ENCODE data around the gene TFG. TPM values are rescaled to one million over a fixed set of nuclear protein-coding genes. Genes with fewer than 3 reads are reported as not detected.

The TFG gene
- total RNA-seq, 5 donors from 2014 or later (not counting 1 experiment from before 2014, with no cell fraction given) = 37.8 to 49.4 (median 44.1) TPM

DNA sequence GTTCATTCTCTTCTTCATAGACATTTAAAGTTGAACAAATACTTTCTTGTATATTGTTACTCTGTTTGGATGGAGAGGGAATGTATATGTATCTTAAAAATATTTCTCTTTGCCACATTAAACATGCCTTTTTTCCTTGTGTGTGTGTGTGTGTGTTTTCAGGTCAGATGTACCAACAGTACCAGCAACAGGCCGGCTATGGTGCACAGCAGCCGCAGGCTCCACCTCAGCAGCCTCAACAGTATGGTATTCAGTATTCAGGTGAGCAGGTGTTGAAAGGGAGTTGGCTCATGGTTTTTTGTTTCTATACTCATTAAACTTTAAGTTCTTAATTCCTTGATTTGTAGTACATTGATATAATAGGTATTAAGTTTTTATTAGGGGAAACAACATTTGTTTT, 35.4 kb downstream of the TFG start:
- peaks cover 0 to 49% of the 10 kb centered on the region in 2 donors for H3K36me3 ChIP-seq (ENCODE audit: control insufficient read depth in 2 of 2, extremely low read depth in 1 of 2, insufficient read depth in 1 of 2, low read length in 1 of 2)
- Mint-ChIP-seq H3K27ac (no peak overlapping the region), H3K4me1 (no peaks in the 10 kb centered on the region), H3K9me3 (no peaks in the 10 kb centered on the region), H3K4me3 (no peak overlapping the region), H3K27me3 (no peaks in the 10 kb centered on the region), H3K36me3 (peaks cover 55% of the 10 kb centered on the region)
- no CpG with 5 or more reads among the region's 2 CpGs for WGBS (ENCODE audit: insufficient coverage)
- no peaks in the 10 kb centered on the region for H3K9me3 ChIP-seq
- no peak for ATAC-seq (replicated peaks in 1 of 4)
- DNase-seq = no peak
- POLR2A ChIA-PET = no interaction called here
- CTCF ChIA-PET = no interaction called here
- no peak overlapping the region for H3K27ac ChIP-seq (ENCODE audit: low read length)
- no peak overlapping the region for H3K4me3 ChIP-seq (ENCODE audit: control insufficient read depth in 1 of 2, extremely low read depth in 1 of 2, low read length in 1 of 2)
- H3K4me1 ChIP-seq (ENCODE audit: control insufficient read depth in 1 of 2, extremely low read depth in 1 of 2, insufficient read depth in 2 of 2, low read length in 2 of 2) = no peaks in the 10 kb centered on the region
- H3K27me3 ChIP-seq (replicated peaks in 1 of 2; ENCODE audit: control insufficient read depth in 2 of 2, extremely low read depth in 1 of 2, insufficient read depth in 2 of 2, low read length in 1 of 2) = no peaks in the 10 kb centered on the region

DNA sequence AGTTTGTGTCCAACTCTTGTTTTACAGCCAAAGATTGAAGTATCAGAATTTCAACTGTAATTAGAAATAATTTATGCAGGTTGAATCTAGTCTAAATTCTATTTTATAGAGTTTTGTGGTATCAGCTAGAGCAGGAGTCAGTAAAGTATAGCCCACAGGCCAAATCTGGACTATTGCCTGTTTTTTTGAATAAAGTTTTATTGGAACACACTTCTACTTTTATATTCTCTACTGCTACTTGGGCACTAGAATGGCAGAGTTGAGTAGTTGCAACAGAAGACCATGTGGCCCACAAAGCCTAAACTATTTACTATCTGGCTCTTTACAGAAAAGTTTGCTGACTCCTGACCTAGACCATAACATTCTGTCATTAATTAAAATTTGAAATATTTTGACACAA, 36.3 kb downstream of the TFG start:
- DNase-seq = no peak
- ChIA-PET CTCF (no interaction called here), POLR2A (no interaction called here)
- peaks cover 56% of the 10 kb centered on the region for H3K36me3 Mint-ChIP-seq
- Histone ChIP-seq H3K36me3 (ENCODE audit: control insufficient read depth in 2 of 2, extremely low read depth in 1 of 2, insufficient read depth in 1 of 2, low read length in 1 of 2) (peaks cover 0 to 45% of the 10 kb centered on the region in 2 donors), H3K27ac (ENCODE audit: low read length) (no peak overlapping the region), H3K4me3 (ENCODE audit: control insufficient read depth in 1 of 2, extremely low read depth in 1 of 2, low read length in 1 of 2) (no peak overlapping the region), H3K4me1 (ENCODE audit: control insufficient read depth in 1 of 2, extremely low read depth in 1 of 2, insufficient read depth in 2 of 2, low read length in 2 of 2) (no peaks in the 10 kb centered on the region), H3K9me3 (no peaks in the 10 kb centered on the region), H3K27me3 (replicated peaks in 1 of 2; ENCODE audit: control insufficient read depth in 2 of 2, extremely low read depth in 1 of 2, insufficient read depth in 2 of 2, low read length in 1 of 2) (no peaks in the 10 kb centered on the region)
- no peaks in the 10 kb centered on the region for H3K9me3 Mint-ChIP-seq
- no peak overlapping the region for H3K4me3 Mint-ChIP-seq
- no peak overlapping the region for H3K27ac Mint-ChIP-seq
- no peaks in the 10 kb centered on the region for H3K27me3 Mint-ChIP-seq
- ATAC-seq (replicated peaks in 1 of 4) = no peak
- no peaks in the 10 kb centered on the region for H3K4me1 Mint-ChIP-seq

DNA sequence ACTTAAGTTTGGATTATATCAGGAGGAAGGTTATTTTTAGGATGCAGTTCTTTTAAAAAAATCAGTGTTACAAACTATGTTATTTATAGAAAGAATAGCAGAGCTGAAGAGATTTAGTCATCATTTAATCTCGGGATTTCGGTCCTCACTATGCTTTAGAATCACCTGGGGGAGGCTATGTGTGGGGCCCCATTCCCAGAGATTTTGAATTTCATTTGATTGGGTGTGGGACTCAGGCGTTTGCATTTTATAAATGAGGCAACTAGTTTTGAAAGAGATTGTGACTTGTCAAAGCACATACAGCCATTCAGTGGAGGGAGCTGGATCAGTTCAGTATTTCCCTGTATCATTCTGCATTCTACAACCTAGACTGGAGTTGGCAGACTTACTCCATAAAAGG, 36.8 kb downstream of the TFG start:
- ChIA-PET CTCF (no interaction called here), POLR2A (no interaction called here)
- no peaks in the 10 kb centered on the region for H3K4me1 ChIP-seq (ENCODE audit: control insufficient read depth in 1 of 2, extremely low read depth in 1 of 2, insufficient read depth in 2 of 2, low read length in 2 of 2)
- no peak overlapping the region for H3K4me3 ChIP-seq (ENCODE audit: control insufficient read depth in 1 of 2, extremely low read depth in 1 of 2, low read length in 1 of 2)
- Mint-ChIP-seq H3K4me1 (no peaks in the 10 kb centered on the region), H3K27ac (no peak overlapping the region), H3K9me3 (no peaks in the 10 kb centered on the region), H3K36me3 (peaks cover 58% of the 10 kb centered on the region), H3K27me3 (no peaks in the 10 kb centered on the region), H3K4me3 (no peak overlapping the region)
- DNase-seq (no peak), ATAC-seq (replicated peaks in 1 of 4) (no peak)
- 93% methylated on average over 2 of the region's 3 CpGs for WGBS (ENCODE audit: insufficient coverage)
- H3K9me3 ChIP-seq = no peaks in the 10 kb centered on the region
- no peaks in the 10 kb centered on the region for H3K27me3 ChIP-seq (replicated peaks in 1 of 2; ENCODE audit: control insufficient read depth in 2 of 2, extremely low read depth in 1 of 2, insufficient read depth in 2 of 2, low read length in 1 of 2)
- H3K36me3 ChIP-seq (ENCODE audit: control insufficient read depth in 2 of 2, extremely low read depth in 1 of 2, insufficient read depth in 1 of 2, low read length in 1 of 2) = peaks cover 0 to 47% of the 10 kb centered on the region in 2 donors
- H3K27ac ChIP-seq (ENCODE audit: low read length) = no peak overlapping the region

DNA sequence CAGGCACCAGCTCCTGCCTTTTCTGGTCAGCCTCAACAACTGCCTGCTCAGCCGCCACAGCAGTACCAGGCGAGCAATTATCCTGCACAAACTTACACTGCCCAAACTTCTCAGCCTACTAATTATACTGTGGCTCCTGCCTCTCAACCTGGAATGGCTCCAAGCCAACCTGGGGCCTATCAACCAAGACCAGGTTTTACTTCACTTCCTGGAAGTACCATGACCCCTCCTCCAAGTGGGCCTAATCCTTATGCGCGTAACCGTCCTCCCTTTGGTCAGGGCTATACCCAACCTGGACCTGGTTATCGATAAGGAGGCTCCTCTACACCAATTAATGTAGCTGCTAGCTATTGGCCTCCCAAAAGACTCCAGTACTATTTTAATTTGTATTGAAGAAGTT, 38.9 kb downstream of the TFG start:
- H3K4me3 Mint-ChIP-seq = no peak overlapping the region
- H3K4me3 ChIP-seq (ENCODE audit: control insufficient read depth in 1 of 2, extremely low read depth in 1 of 2, low read length in 1 of 2) = no peak overlapping the region
- H3K36me3 ChIP-seq (ENCODE audit: control insufficient read depth in 2 of 2, extremely low read depth in 1 of 2, insufficient read depth in 1 of 2, low read length in 1 of 2) = peaks cover 0 to 57% of the 10 kb centered on the region in 2 donors
- DNase-seq = no peak
- WGBS (ENCODE audit: insufficient coverage) = 97% methylated on average over 2 of the region's 6 CpGs
- no peaks in the 10 kb centered on the region for H3K27me3 Mint-ChIP-seq
- H3K36me3 Mint-ChIP-seq = peaks cover 56% of the 10 kb centered on the region
- POLR2A ChIA-PET = no interaction called here
- CTCF ChIA-PET = no interaction called here
- no peaks in the 10 kb centered on the region for H3K9me3 ChIP-seq
- no peaks in the 10 kb centered on the region for H3K9me3 Mint-ChIP-seq
- no peak overlapping the region for H3K27ac ChIP-seq (ENCODE audit: low read length)
- ATAC-seq (replicated peaks in 1 of 4) = no peak
- no peaks in the 10 kb centered on the region for H3K27me3 ChIP-seq (replicated peaks in 1 of 2; ENCODE audit: control insufficient read depth in 2 of 2, extremely low read depth in 1 of 2, insufficient read depth in 2 of 2, low read length in 1 of 2)
- no peak overlapping the region for H3K27ac Mint-ChIP-seq
- no peaks in the 10 kb centered on the region for H3K4me1 ChIP-seq (ENCODE audit: control insufficient read depth in 1 of 2, extremely low read depth in 1 of 2, insufficient read depth in 2 of 2, low read length in 2 of 2)
- H3K4me1 Mint-ChIP-seq = no peaks in the 10 kb centered on the region

DNA sequence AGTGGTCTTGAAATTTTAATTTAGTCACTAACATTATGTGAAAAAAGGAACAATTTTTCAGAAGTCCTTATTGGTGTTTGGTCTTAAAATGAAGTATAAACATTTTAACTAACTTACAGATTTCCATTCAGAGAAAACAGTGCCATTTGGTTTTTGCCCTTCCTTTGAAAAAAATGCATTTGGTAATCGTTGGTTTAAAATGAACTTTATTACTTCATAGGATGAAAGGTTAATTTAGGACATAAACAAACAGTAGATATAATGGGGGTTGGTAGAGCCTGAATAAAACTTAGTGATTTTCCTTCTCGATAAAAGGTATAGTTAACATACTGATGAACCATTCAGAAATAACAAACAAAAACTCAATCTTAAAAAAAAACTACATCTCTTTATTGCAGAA, 39.7 kb downstream of the TFG start:
- H3K27ac Mint-ChIP-seq = no peak overlapping the region
- peaks cover 59% of the 10 kb centered on the region for H3K36me3 Mint-ChIP-seq
- no peaks in the 10 kb centered on the region for H3K4me1 Mint-ChIP-seq
- DNase-seq (no peak), ATAC-seq (replicated peaks in 1 of 4) (no peak)
- CTCF ChIA-PET = no interaction called here
- no peaks in the 10 kb centered on the region for H3K9me3 ChIP-seq
- peaks cover 0 to 56% of the 10 kb centered on the region in 2 donors for H3K36me3 ChIP-seq (ENCODE audit: control insufficient read depth in 2 of 2, extremely low read depth in 1 of 2, insufficient read depth in 1 of 2, low read length in 1 of 2)
- no peaks in the 10 kb centered on the region for H3K9me3 Mint-ChIP-seq
- H3K27ac ChIP-seq (ENCODE audit: low read length) = no peak overlapping the region
- no peaks in the 10 kb centered on the region for H3K27me3 Mint-ChIP-seq
- H3K27me3 ChIP-seq (replicated peaks in 1 of 2; ENCODE audit: control insufficient read depth in 2 of 2, extremely low read depth in 1 of 2, insufficient read depth in 2 of 2, low read length in 1 of 2) = no peaks in the 10 kb centered on the region
- H3K4me3 ChIP-seq (ENCODE audit: control insufficient read depth in 1 of 2, extremely low read depth in 1 of 2, low read length in 1 of 2) = no peak overlapping the region
- no peaks in the 10 kb centered on the region for H3K4me1 ChIP-seq (ENCODE audit: control insufficient read depth in 1 of 2, extremely low read depth in 1 of 2, insufficient read depth in 2 of 2, low read length in 2 of 2)
- H3K4me3 Mint-ChIP-seq = no peak overlapping the region
- WGBS (ENCODE audit: insufficient coverage) = no CpG with 5 or more reads among the region's 2 CpGs
- POLR2A ChIA-PET = no interaction called here

DNA sequence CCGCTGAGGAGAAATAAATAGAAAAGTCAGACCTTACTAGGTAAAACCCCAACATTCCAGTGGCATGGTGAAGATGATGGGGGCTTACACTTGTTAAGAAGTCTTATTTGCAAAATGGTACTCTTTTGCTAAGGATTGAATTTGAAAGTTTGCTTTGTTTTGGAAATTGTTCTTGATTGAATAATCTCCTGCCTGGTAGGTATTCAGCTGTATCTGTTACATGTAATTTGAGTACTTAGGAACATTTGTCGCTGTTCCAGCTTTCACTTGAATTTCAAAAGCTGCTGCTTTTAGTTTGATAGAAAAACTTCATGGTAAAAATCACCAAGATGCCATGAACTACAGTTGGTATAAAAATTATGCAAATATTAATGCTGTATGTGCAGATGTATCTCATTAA, 44.6 kb downstream of the TFG start:
- peaks cover 47% of the 10 kb centered on the region for H3K36me3 Mint-ChIP-seq
- CTCF ChIA-PET = no interaction called here
- POLR2A ChIA-PET = no interaction called here

DNA sequence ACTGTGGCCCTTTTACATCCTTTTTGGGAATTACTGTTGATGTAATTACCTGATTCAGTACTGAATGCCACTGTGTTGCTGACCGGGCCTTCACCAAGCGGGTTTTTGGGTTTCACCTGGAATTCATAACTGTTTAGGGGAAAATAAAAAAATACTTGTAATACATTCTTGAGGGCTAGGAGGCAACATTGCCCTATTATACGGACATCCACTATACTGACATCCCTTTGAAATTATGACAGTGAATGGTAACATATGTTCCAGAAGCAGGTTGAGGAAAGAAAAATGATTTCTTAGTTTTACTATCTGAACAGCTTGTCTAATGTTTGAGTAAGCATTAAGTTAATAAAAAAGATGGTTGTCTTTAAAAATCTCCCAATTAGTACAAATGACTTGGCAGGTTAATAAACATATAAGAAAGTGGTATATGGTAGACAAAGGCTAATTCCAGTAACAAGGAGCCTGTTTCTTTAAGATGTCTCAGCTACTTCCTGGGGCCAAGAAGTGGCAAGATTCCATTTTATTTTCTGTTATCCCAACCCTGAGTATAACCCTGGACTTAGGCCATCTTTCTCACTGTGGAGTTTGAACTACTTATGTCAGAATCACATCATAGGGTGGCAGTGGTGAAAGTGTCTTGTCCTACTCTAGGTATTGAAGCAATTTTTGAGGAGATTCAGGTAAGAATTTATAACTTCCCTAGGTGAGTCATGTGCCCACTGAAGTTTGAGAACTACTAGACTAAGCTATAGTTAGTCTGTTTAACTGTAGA, 45.5 kb downstream of the TFG start:
- H3K27me3 Mint-ChIP-seq = no peaks in the 10 kb centered on the region
- peaks cover 43% of the 10 kb centered on the region for H3K36me3 Mint-ChIP-seq
- ChIA-PET POLR2A (no interaction called here), CTCF (interaction anchor here in 1 of 2 donors (0.6 kb wide), 1 partner anchor 15 kb away, joined by 5 read pairs; no protein-coding TSS in a partner anchor)
- no peak overlapping the region for H3K4me3 Mint-ChIP-seq
- H3K4me1 Mint-ChIP-seq = no peaks in the 10 kb centered on the region
- Histone ChIP-seq H3K27ac (ENCODE audit: low read length) (no peak overlapping the region), H3K9me3 (no peaks in the 10 kb centered on the region), H3K36me3 (ENCODE audit: control insufficient read depth in 2 of 2, extremely low read depth in 1 of 2, insufficient read depth in 1 of 2, low read length in 1 of 2) (peaks cover 0 to 21% of the 10 kb centered on the region in 2 donors), H3K4me3 (ENCODE audit: control insufficient read depth in 1 of 2, extremely low read depth in 1 of 2, low read length in 1 of 2) (no peak overlapping the region), H3K27me3 (replicated peaks in 1 of 2; ENCODE audit: control insufficient read depth in 2 of 2, extremely low read depth in 1 of 2, insufficient read depth in 2 of 2, low read length in 1 of 2) (no peaks in the 10 kb centered on the region), H3K4me1 (ENCODE audit: control insufficient read depth in 1 of 2, extremely low read depth in 1 of 2, insufficient read depth in 2 of 2, low read length in 2 of 2) (no peaks in the 10 kb centered on the region)
- no CpG with 5 or more reads among the region's 3 CpGs for WGBS (ENCODE audit: insufficient coverage)
- no peak for DNase-seq
- no peak for ATAC-seq (replicated peaks in 1 of 4)
- H3K27ac Mint-ChIP-seq = no peak overlapping the region
- no peaks in the 10 kb centered on the region for H3K9me3 Mint-ChIP-seq

More for the DNA sequence above, 44.6 kb downstream of the TFG start:
- H3K27ac ChIP-seq (ENCODE audit: low read length) = no peak overlapping the region
- DNase-seq (no peak), ATAC-seq (replicated peaks in 1 of 4) (no peak)
- WGBS (ENCODE audit: insufficient coverage) = 100% methylated on average over 1 of the region's 2 CpGs
- H3K27me3 ChIP-seq (replicated peaks in 1 of 2; ENCODE audit: control insufficient read depth in 2 of 2, extremely low read depth in 1 of 2, insufficient read depth in 2 of 2, low read length in 1 of 2) = no peaks in the 10 kb centered on the region
- H3K4me1 Mint-ChIP-seq = no peaks in the 10 kb centered on the region
- H3K4me3 Mint-ChIP-seq = no peak overlapping the region
- H3K9me3 Mint-ChIP-seq = no peaks in the 10 kb centered on the region
- no peak overlapping the region for H3K4me3 ChIP-seq (ENCODE audit: control insufficient read depth in 1 of 2, extremely low read depth in 1 of 2, low read length in 1 of 2)
- no peaks in the 10 kb centered on the region for H3K4me1 ChIP-seq (ENCODE audit: control insufficient read depth in 1 of 2, extremely low read depth in 1 of 2, insufficient read depth in 2 of 2, low read length in 2 of 2)
- H3K27me3 Mint-ChIP-seq = no peaks in the 10 kb centered on the region
- H3K36me3 ChIP-seq (ENCODE audit: control insufficient read depth in 2 of 2, extremely low read depth in 1 of 2, insufficient read depth in 1 of 2, low read length in 1 of 2) = peaks cover 0 to 23% of the 10 kb centered on the region in 2 donors
- no peak overlapping the region for H3K27ac Mint-ChIP-seq
- no peaks in the 10 kb centered on the region for H3K9me3 ChIP-seq
